Right lung (tissue), 10 donors: Measurements from ENCODE around the gene RNASE8. TPM values are rescaled to one million over a fixed set of nuclear protein-coding genes. Genes with fewer than 3 reads are reported as not detected.
"Not testable (repeated sequence)": the region's sequence is repeated elsewhere in the genome, so short reads cannot be mapped to it uniquely, and the experiment has no call there.

ENCODE experiments used
- DNase-seq, 2 donors: peaks; one replicate each; pipeline ENCODE4 v3.0.0-alpha.2; 2013
- long read RNA-seq, 8 donors: transcript quantifications; one replicate each; lab custom pipeline, GENCODE V29; 2026
- polyA plus RNA-seq, 5 donors: library from polyadenylated mRNA; unstranded; fragments of 120-200 nt; gene quantifications; one replicate each; pipeline versions ENCODE4 v1.2.1 to v1.2.3, GENCODE V29; 2013; ENCODE audit warnings: inconsistent platforms in 1 of 5, low replicate concordance in 1 of 5; ENCODE audit not compliant: insufficient read length in 5 of 5, insufficient read depth in 1 of 5

Gene RNASE8
- not detected for polyA plus RNA-seq
- long read RNA-seq, donor 1 = 0 reads
- long read RNA-seq, donor 2 = 0 reads
- long read RNA-seq, donor 3 = 0 reads
- long read RNA-seq, donor 4 = 0 reads
- long read RNA-seq, donor 5 = 0 reads
- long read RNA-seq, donor 6 = 0 reads
- long read RNA-seq, donor 7 = 0 reads
- long read RNA-seq, donor 8 = 0 reads

GRCh38 chr14:21057803-21058675, at the start of gene RNASE8:
Gene RNASE8, plus strand, starts transcription at chr14:21057822. Its CDS starts 71 bp downstream, at chr14:21057893.
- DNase-seq = no peak

- DNase-seq = not testable (repeated sequence)
These were observed 47.9 kb upstream of the RNASE8 start for GRCh38 chr14:21009721-21010120.

- no peak for DNase-seq
These were observed 46.5 kb upstream of the RNASE8 start for GRCh38 chr14:21011136-21011535.

- DNase-seq = peak; percentile 80 to 87
These were observed 42.8 kb upstream of the RNASE8 start for GRCh38 chr14:21014761-21015190.

- no peak for DNase-seq
These were observed 42.3 kb upstream of the RNASE8 start for GRCh38 chr14:21015312-21015711.

- DNase-seq = no peak
These were observed 41.0 kb upstream of the RNASE8 start for GRCh38 chr14:21016413-21017190.

GRCh38 chr14:21017528-21018245, 39.9 kb upstream of the RNASE8 start:
- no peak for DNase-seq

- DNase-seq = no peak
These were observed 39.3 kb upstream of the RNASE8 start for GRCh38 chr14:21018286-21018685.

GRCh38 chr14:21018781-21019180, 38.8 kb upstream of the RNASE8 start:
- no peak for DNase-seq

- DNase-seq = no peak
These were observed 38.3 kb upstream of the RNASE8 start for GRCh38 chr14:21019366-21019765.

GRCh38 chr14:21020977-21021545, 36.6 kb upstream of the RNASE8 start:
- DNase-seq = no peak

GRCh38 chr14:21022686-21023085, 34.9 kb upstream of the RNASE8 start:
- DNase-seq = no peak

GRCh38 chr14:21023174-21023573, 34.4 kb upstream of the RNASE8 start:
- no peak for DNase-seq

- no peak for DNase-seq
These were observed 33.6 kb upstream of the RNASE8 start for GRCh38 chr14:21023817-21024584.

- peak in 1 of 2 donors; percentile 78 for DNase-seq
These were observed 32.8 kb upstream of the RNASE8 start, which contains the start of gene NDRG2 for GRCh38 chr14:21024585-21025370. Gene NDRG2, minus strand, starts transcription at chr14:21025061. Its CDS starts 1,746 bp downstream, at chr14:21023315.

GRCh38 chr14:21025371-21026273, 32.0 kb upstream of the RNASE8 start:
- peak; percentile 64 to 72 for DNase-seq

- DNase-seq = no peak
These were observed 31.2 kb upstream of the RNASE8 start for GRCh38 chr14:21026274-21026987.

GRCh38 chr14:21026988-21027315, 30.7 kb upstream of the RNASE8 start:
- DNase-seq = no peak
